K562 (cell line): ENCODE data around the gene ZNF23. TPM values are rescaled to one million over a fixed set of nuclear protein-coding genes. Genes with fewer than 3 reads are reported as not detected.

Source experiments
- ATAC-seq: fragments of 200-7000 bp; cut with Tn5 transposase; 3 replicates; pipeline ENCODE4 v1.9.1; 2020; ENCODE audit warnings: moderate library complexity
- BruUV-seq: library from RNA; stranded (reverse); fragments of 400-500 nt; replicated peaks from 2 replicates; lab custom pipeline; 2021; lab: Mats Ljungman, UMichigan
- CTCF ChIA-PET: fragments of 300-600 bp; formaldehyde crosslinking; extraction: SDS; loops from one replicate; lab custom pipeline; 2021; ENCODE audit warnings: low intra/inter-chr PET ratio; lab: Yijun Ruan, JAX
- POLR2A ChIA-PET: fragments of 300-600, 350-650 bp; sonication (Branson Sonifier 250); formaldehyde crosslinking; extraction: SDS; loops from one replicate; lab custom pipeline; 2021; ENCODE audit warnings: antibody characterized with exemption, inconsistent platforms; lab: Yijun Ruan, JAX
- DNase-seq, 4 experiments: peaks; one replicate each; pipeline versions ENCODE4 v3.0.0 to v3.0.0-alpha.2; 2011 to 2018; ENCODE audit warnings: low spot score in 3 of 4, mixed read lengths in 3 of 4; ENCODE audit errors: extremely low read depth in 1 of 4
- FAIRE-seq: peaks from 2 replicates; lab custom pipeline; 2011; peaks lifted over from hg19 to GRCh38; lab: Jason Lieb, UNC
- H2AFZ ChIP-seq: 2 replicates; pipeline ENCODE4 v1.6.0; 2011; ENCODE audit warnings: low read depth, low read length, control low read depth, inconsistent platforms
- H3K27ac ChIP-seq: fragments of 200-600 bp; 3 replicates; pipeline ENCODE4 v1.8.0; 2011; ENCODE audit warnings: low read depth, mild to moderate bottlenecking, control low read depth, inconsistent platforms, low read length, moderate library complexity, mixed read lengths; ENCODE audit errors: extremely low read depth
- H3K27me3 ChIP-seq, 2 experiments: fragments of 300-600 bp in 1 of 2; 2 replicates in 1 of 2; 3 replicates in 1 of 2; pipeline versions ENCODE4 v1.6.0 to v1.8.0; 2011; ENCODE audit warnings: inconsistent platforms in 2 of 2, low read length in 2 of 2, mild to moderate bottlenecking in 1 of 2, mixed read lengths in 1 of 2, moderate library complexity in 1 of 2; ENCODE audit not compliant: control insufficient read depth in 2 of 2, insufficient read depth in 2 of 2
- H3K36me3 ChIP-seq: fragments of 300-600 bp; 3 replicates; pipeline ENCODE4 v1.8.0; 2011; ENCODE audit warnings: mild to moderate bottlenecking, low read length, inconsistent platforms; ENCODE audit not compliant: control insufficient read depth, insufficient read depth
- H3K4me1 ChIP-seq, 2 experiments: fragments of 200-600 bp in 1 of 2; replicated peaks in 1 of 2; 2 replicates in 1 of 2; 3 replicates in 1 of 2; pipeline versions ENCODE4 v1.5.1 to v1.8.0; 2011; ENCODE audit warnings: inconsistent platforms in 2 of 2, low read length in 2 of 2, mild to moderate bottlenecking in 1 of 2, mixed read lengths in 1 of 2, moderate library complexity in 1 of 2; ENCODE audit not compliant: control insufficient read depth in 2 of 2, insufficient read depth in 2 of 2
- H3K4me2 ChIP-seq: 2 replicates; pipeline ENCODE4 v1.6.1; 2011; ENCODE audit warnings: low read length, control low read depth, inconsistent platforms, mixed read lengths; ENCODE audit not compliant: insufficient read depth
- H3K4me3 ChIP-seq: fragments of 200-600 bp; sonication (generic), shearing (Covaris generic); 2 replicates; pipeline ENCODE4 v1.5.1; 2016; ENCODE audit warnings: control low read depth, inconsistent platforms
- H3K79me2 ChIP-seq: fragments of 200-600 bp; 3 replicates; pipeline ENCODE4 v1.8.0; 2011; ENCODE audit warnings: low read length, inconsistent platforms; ENCODE audit not compliant: control insufficient read depth, insufficient read depth
- H3K9ac ChIP-seq, 2 experiments: 2 replicates each; pipeline versions ENCODE4 v1.6.0 to v1.6.1; 2011; ENCODE audit warnings: low read depth in 2 of 2, low read length in 2 of 2, control low read depth in 1 of 2, inconsistent platforms in 1 of 2, mild to moderate bottlenecking in 1 of 2, mixed read lengths in 1 of 2; ENCODE audit not compliant: insufficient read depth in 1 of 2
- H3K9me1 ChIP-seq: one replicate; pipeline ENCODE4 v1.6.0; 2011; ENCODE audit warnings: inconsistent platforms, mild to moderate bottlenecking, low read length, moderate library complexity; ENCODE audit not compliant: control insufficient read depth, insufficient read depth
- H3K9me3 ChIP-seq: replicated peaks from 2 replicates; pipeline ENCODE4 v1.5.1; 2011; ENCODE audit warnings: low read depth, low read length, inconsistent platforms; ENCODE audit not compliant: control insufficient read depth, insufficient read depth
- H4K20me1 ChIP-seq: replicated peaks from 2 replicates; pipeline ENCODE4 v1.6.1; 2011; ENCODE audit warnings: low read length, inconsistent platforms, mixed read lengths; ENCODE audit not compliant: control insufficient read depth, insufficient read depth
- ATF4 ChIP-seq: fragments of 450-650 bp; formaldehyde crosslinking; IDR thresholded peaks from 2 replicates; pipeline ENCODE4 v1.4.0; 2022; ENCODE audit warnings: mild to moderate bottlenecking, moderate library complexity
- CAMTA2 ChIP-seq: fragments of 250-450 bp; sonication (Bioruptor Pico); conservative IDR thresholded peaks from 2 replicates; pipeline ENCODE4 v1.5.1; 2022
- GABPA ChIP-seq: fragments of 200-800 bp; sonication (Bioruptor generic); conservative IDR thresholded peaks from 2 replicates; pipeline ENCODE4 v1.6.1; 2016; ENCODE audit warnings: low read depth, missing genetic modification characterization, missing compliant biosample characterization
- HES1 ChIP-seq: fragments of 450-650 bp; IDR thresholded peaks from 2 replicates; pipeline ENCODE4 v1.6.1; 2016; ENCODE audit warnings: low read depth, mild to moderate bottlenecking, moderate library complexity
- MCM5 ChIP-seq: fragments of 450-650 bp; IDR thresholded peaks from 2 replicates; pipeline ENCODE4 v1.6.1; 2016; ENCODE audit warnings: low read depth
- PHF20 ChIP-seq: fragments of 450-650 bp; IDR thresholded peaks from 2 replicates; pipeline ENCODE4 v1.6.1; 2018; ENCODE audit not compliant: partially characterized antibody
- SMAD3 ChIP-seq: fragments of 450-650 bp; formaldehyde crosslinking; conservative IDR thresholded peaks from 2 replicates; pipeline ENCODE4 v1.4.0; 2020; ENCODE audit warnings: mild to moderate bottlenecking
- SNRNP70 ChIP-seq: fragments of 200-400 bp; formaldehyde crosslinking; optimal IDR thresholded peaks from 2 replicates; pipeline ENCODE3; 2017; ENCODE audit warnings: low read depth, low read length
- U2AF1 ChIP-seq: fragments of 200-400 bp; formaldehyde crosslinking; optimal IDR thresholded peaks from 2 replicates; pipeline ENCODE3; 2017; ENCODE audit warnings: mild to moderate bottlenecking, low read depth, low read length, moderate library complexity
- ZNF282 ChIP-seq: sonication (generic); formaldehyde crosslinking; IDR thresholded peaks from 2 replicates; pipeline ENCODE4 v1.8.1; 2023; ENCODE audit warnings: missing genetic modification reagents
- WGBS: fragments of 100-300 bp; shearing (Covaris generic); methylation state at CpG from one replicate; pipeline ENCODE4 v1.1.6; 2016; ENCODE audit warnings: low coverage, mixed read lengths; ENCODE audit not compliant: insufficient coverage; ENCODE audit errors: missing lambda C conversion rate; 5-methylcytosine and 5-hydroxymethylcytosine counted together
- in situ Hi-C: fragments of 300-500 bp; cut with MboI; formaldehyde crosslinking; loops from 4 replicates; pipeline ENCODE4 v1.15.0; 2018; ENCODE audit warnings: inconsistent platforms, mixed read lengths
- intact Hi-C: fragments of 100-400 bp; cut with micrococcal nuclease; formaldehyde crosslinking; loops from 2 replicates; pipeline ENCODE4 v1.14.2; 2022
- polyA plus RNA-seq, 8 experiments: library from polyadenylated mRNA; depleted of rRNA in 4 of 8; stranded (reverse) in 5 of 8; unstranded in 3 of 8; fragments of >200 nt; fragmentation: Nextera tagmentation in 2 of 8; fragmentation: Illumina TruSeq in 1 of 8; extraction: Ambion mirVana in 2 of 8; extraction: Trizol in 1 of 8; gene quantifications; 2 replicates each; pipeline versions ENCODE4 v1.2.1 to v1.2.3, GENCODE V29; 2011 to 2014; ENCODE audit warnings: inconsistent platforms in 1 of 8, missing spikeins in 1 of 8
- total RNA-seq, 7 experiments: library from RNA; depleted of rRNA in 6 of 7; stranded (reverse); fragments of >200 nt in 6 of 7; fragmentation: Illumina TruSeq in 2 of 7; extraction: Trizol in 2 of 7; gene quantifications; 2 replicates each; pipeline versions ENCODE4 v1.2.1 to v1.2.3, GENCODE V29; 2011 to 2021; ENCODE audit warnings: low replicate concordance in 1 of 7

Gene ZNF23
- total and polyA plus RNA-seq, 9 of the 15 experiments (the other 6 are each of a cell fraction or from before 2014, with no cell fraction given), result 4.7 to 13.4 (median 11.2) TPM

GRCh38 chr16:71431991-71432390, 30.1 kb downstream of the ZNF23 start:
- TF ChIP-seq MCM5 (no peak), GABPA (tag) (no peak), SNRNP70 (no peak), ATF4 (CRISPR knock-in tag) (no peak), HES1 (no peak), SMAD3 (CRISPR knock-in tag) (no peak), PHF20 (no peak), CAMTA2 (CRISPR knock-in tag) (no peak), U2AF1 (no peak), ZNF282 (CRISPR knock-in tag) (no peak)
- Histone ChIP-seq H3K9me1 (peaks cover 3% of the 10 kb centered on the region), H3K4me1 (peaks cover 12 to 18% of the 10 kb centered on the region in 2 experiments; a peak in 4 of 5 replicates), H4K20me1 (0 out of 2 replicates have a peak, but pooled peaks cover 3% of the 10 kb centered on the region), H3K79me2 (no peaks in the 10 kb centered on the region), H3K9me3 (no peaks in the 10 kb centered on the region), H3K27me3 (peaks cover 7 to 51% of the 10 kb centered on the region in 2 experiments; a peak in 4 of 5 replicates), H3K36me3 (no peaks in the 10 kb centered on the region), H3K9ac (no peak overlapping the region), H2AFZ (no peak overlapping the region), H3K4me3 (no peak overlapping the region), H3K27ac (no peak overlapping the region), H3K4me2 (no peak overlapping the region)
- in situ Hi-C loops, result no loop called here
- ChIA-PET CTCF (no interaction called here), POLR2A (interaction anchor here (0.7 kb wide), 1 partner anchor 24 kb away, joined by 3 read pairs; no protein-coding TSS in a partner anchor)
- DNase-seq (no peak), ATAC-seq (no peak), FAIRE-seq (no peak)
- 53% methylated on average over 7 of the region's 9 CpGs for WGBS
- BruUV-seq, result no TSS peak
- intact Hi-C loops, result loop anchor here (5.0 kb wide), 1 partner anchor 65 kb away; no protein-coding TSS in a partner anchor
